ENCODE results near the gene ADM5.

ADM5 gene

GRCh38 chr19:49689133-49690078 lies at the start of gene ADM5:
Gene ADM5 (plus strand): TSS chr19:49689594. CDS start chr19:49689838, 244 bp downstream.
- DNase-seq = peak; percentile 17

GRCh38 chr19:49640113-49640898 lies 49.1 kb upstream of the ADM5 start, which contains the start of gene RRAS:
Gene RRAS (minus strand): TSS chr19:49640143. CDS start chr19:49640098, 45 bp downstream.
- DNase-seq = peak; percentile 99

GRCh38 chr19:49641688-49642491 lies 47.5 kb upstream of the ADM5 start, which contains the start of gene SCAF1:
Gene SCAF1 (plus strand): TSS chr19:49642209. CDS start chr19:49645027, 2,818 bp downstream.
- peak; percentile 100 for DNase-seq

- DNase-seq = no peak
Measured at GRCh38 chr19:49642492-49643035, 46.8 kb upstream of the ADM5 start.

- no peak for DNase-seq
Measured at GRCh38 chr19:49643466-49643865, 45.9 kb upstream of the ADM5 start.

GRCh38 chr19:49645592-49645991 lies 43.8 kb upstream of the ADM5 start:
- DNase-seq = no peak

GRCh38 chr19:49645995-49646394 lies 43.4 kb upstream of the ADM5 start:
- no peak for DNase-seq

GRCh38 chr19:49646586-49646985 lies 42.8 kb upstream of the ADM5 start:
- DNase-seq = no peak

GRCh38 chr19:49651029-49651819 lies 38.2 kb upstream of the ADM5 start:
- no peak for DNase-seq

- DNase-seq = no peak
Measured at GRCh38 chr19:49651820-49652550, 37.4 kb upstream of the ADM5 start.

GRCh38 chr19:49652551-49653465 lies 36.6 kb upstream of the ADM5 start:
- no peak for DNase-seq

- no peak for DNase-seq
Measured at GRCh38 chr19:49653466-49653806, 36.0 kb upstream of the ADM5 start.

GRCh38 chr19:49654581-49654980 lies 34.8 kb upstream of the ADM5 start:
- no peak for DNase-seq

GRCh38 chr19:49655570-49656455 lies 33.6 kb upstream of the ADM5 start:
- DNase-seq = no peak

GRCh38 chr19:49656456-49657109 lies 32.8 kb upstream of the ADM5 start:
- DNase-seq = no peak

- no peak for DNase-seq
Measured at GRCh38 chr19:49657493-49658138, 31.8 kb upstream of the ADM5 start.

- no peak for DNase-seq
Measured at GRCh38 chr19:49658139-49658517, 31.3 kb upstream of the ADM5 start.
